PC-3 (cell line): ENCODE data around the gene TAF1. TPM values are rescaled to one million over a fixed set of nuclear protein-coding genes. Genes with fewer than 3 reads are reported as not detected.
"Not testable (repeated sequence)": the region's sequence is repeated elsewhere in the genome, so short reads cannot be mapped to it uniquely, and the experiment has no call there.

ENCODE experiments used
- ATAC-seq: fragments of 200-7000 bp; cut with Tn5 transposase; 2 replicates; pipeline ENCODE4 v1.9.1; 2020; ENCODE audit warnings: mild to moderate bottlenecking, moderate library complexity
- BruUV-seq: library from RNA; stranded (reverse); fragments of 400-500 nt; replicated peaks from 2 replicates; lab custom pipeline; 2021; lab: Mats Ljungman, UMichigan
- CTCF ChIA-PET: fragments of 300-600 bp; sonication (Branson Sonifier 250); formaldehyde crosslinking; loops from one replicate; lab custom pipeline; 2022; ENCODE audit warnings: antibody characterized with exemption; lab: Charles Lee
- POLR2A ChIA-PET: fragments of 300-600 bp; sonication (Branson Sonifier 250); formaldehyde crosslinking; loops from one replicate; lab custom pipeline; 2022; ENCODE audit warnings: antibody characterized with exemption; ENCODE audit not compliant: unreplicated experiment; lab: Charles Lee
- DNase-seq: peaks from one replicate; pipeline ENCODE4 v3.0.0-alpha.2; 2015
- H2AFZ ChIP-seq: fragments of 300-600 bp; sonication (generic); 2 replicates; pipeline ENCODE4 v1.6.0; 2016; ENCODE audit warnings: antibody characterized with exemption, low read length
- H3F3A ChIP-seq: fragments of 300-600 bp; sonication (generic); one replicate; pipeline ENCODE4 v1.6.0; 2017; ENCODE audit warnings: antibody characterized with exemption, low read length, control low read depth, mild to moderate bottlenecking; ENCODE audit not compliant: unreplicated experiment
- H3K27ac ChIP-seq: fragments of 300-600 bp; sonication (generic); 2 replicates; pipeline ENCODE4 v1.5.1; 2016; ENCODE audit warnings: mild to moderate bottlenecking, low read length
- H3K27me3 ChIP-seq: fragments of 300-600 bp; sonication (generic); 2 replicates; pipeline ENCODE4 v1.6.1; 2016; ENCODE audit warnings: low read length, mixed read lengths
- H3K36me3 ChIP-seq: fragments of 300-600 bp; sonication (generic); 2 replicates; pipeline ENCODE4 v1.6.1; 2016; ENCODE audit warnings: low read depth, mixed run types, low read length, mixed read lengths
- H3K4me1 ChIP-seq: fragments of 300-600 bp; sonication (generic); 2 replicates; pipeline ENCODE4 v1.5.1; 2016; ENCODE audit warnings: low read length; ENCODE audit not compliant: insufficient read depth
- H3K4me2 ChIP-seq: fragments of 300-600 bp; sonication (generic); 2 replicates; pipeline ENCODE4 v1.6.0; 2016; ENCODE audit warnings: low read length
- H3K4me3 ChIP-seq: fragments of 300-600 bp; sonication (generic); 2 replicates; pipeline ENCODE4 v1.5.1; 2016; ENCODE audit warnings: mild to moderate bottlenecking, low read length, mixed read lengths
- H3K79me2 ChIP-seq: fragments of 300-600 bp; sonication (generic); 2 replicates; pipeline ENCODE4 v1.6.1; 2017; ENCODE audit warnings: low read length, mixed read lengths
- H3K9ac ChIP-seq: fragments of 300-600 bp; sonication (generic); 2 replicates; pipeline ENCODE4 v1.6.0; 2016; ENCODE audit warnings: mild to moderate bottlenecking, low read length
- H3K9me2 ChIP-seq: fragments of 300-600 bp; sonication (generic); replicated peaks from 2 replicates; pipeline ENCODE4 v1.6.1; 2016; ENCODE audit warnings: mixed run types, low read length, mixed read lengths
- H3K9me3 ChIP-seq: fragments of 300-600 bp; sonication (generic); 2 replicates; pipeline ENCODE4 v1.6.1; 2016; ENCODE audit warnings: low read length, mixed read lengths
- H4K20me1 ChIP-seq: fragments of 300-600 bp; sonication (generic); 2 replicates; pipeline ENCODE4 v1.6.1; 2016; ENCODE audit warnings: low read length, mixed read lengths
- EZH2 ChIP-seq: fragments of 300-600 bp; sonication (generic); IDR thresholded peaks from one replicate; pipeline ENCODE4 v1.6.1; 2017; ENCODE audit warnings: antibody characterized with exemption, mild to moderate bottlenecking, low read length; ENCODE audit not compliant: unreplicated experiment
- EZH2phosphoT487 ChIP-seq: fragments of 300-600 bp; sonication (generic); IDR thresholded peaks from 2 replicates; pipeline ENCODE4 v1.6.1; 2018; ENCODE audit warnings: mild to moderate bottlenecking, antibody characterized with exemption, low read length, borderline replicate concordance
- intact Hi-C: fragments of 100-400 bp; cut with micrococcal nuclease; formaldehyde crosslinking; loops from 2 replicates; pipeline ENCODE4 v1.9.0; 2023
- total RNA-seq: library from RNA; depleted of rRNA; stranded (reverse); fragments of >200 nt; gene quantifications from 2 replicates; pipeline ENCODE4 v1.2.3, GENCODE V29; 2014
- TF ChIP-seq, protein P1 (sequence below): fragments of 300-600 bp; sonication (generic); conservative IDR thresholded peaks from 2 replicates; pipeline ENCODE4 v1.5.1; 2017; ENCODE audit warnings: antibody characterized with exemption, low read depth, mild to moderate bottlenecking, low read length

TAF1 gene
- total RNA-seq, 1 experiment from 2014 or later: 36.8 TPM

DNA sequence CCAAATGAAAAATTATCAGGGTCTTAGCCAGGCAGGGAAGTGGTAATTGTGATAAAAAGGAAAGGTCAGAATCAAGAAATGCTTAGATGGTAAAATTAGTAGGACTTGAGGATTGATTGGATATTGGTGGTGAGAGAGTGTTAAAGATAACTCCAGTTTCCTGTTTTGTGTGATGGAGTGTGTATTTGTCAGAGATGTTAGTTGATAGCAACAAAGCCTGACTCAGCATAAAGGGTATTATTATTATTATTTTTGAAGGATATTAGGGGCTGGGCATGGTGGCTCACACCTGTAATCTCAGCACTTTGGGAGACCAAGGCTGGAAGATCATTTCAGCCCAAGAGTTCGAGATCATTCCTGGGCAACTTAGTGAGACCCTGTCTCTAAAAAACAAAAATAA lies 143.1 kb downstream of the TAF1 start:
- no peaks in the 10 kb centered on the region for H3K9me2 ChIP-seq
- H3K4me3 ChIP-seq: no peak overlapping the region
- H3K27ac ChIP-seq: no peak overlapping the region
- H3K9ac ChIP-seq: no peak overlapping the region
- H3K27me3 ChIP-seq: no peaks in the 10 kb centered on the region
- ChIA-PET CTCF (no interaction called here), POLR2A (no interaction called here)
- H2AFZ ChIP-seq: no peak overlapping the region
- ATAC-seq (no peak), DNase-seq (no peak)
- H3K79me2 ChIP-seq: no peaks in the 10 kb centered on the region
- TF ChIP-seq EZH2phosphoT487 (no peak), EZH2 (no peak)
- TF ChIP-seq, protein P1, sequence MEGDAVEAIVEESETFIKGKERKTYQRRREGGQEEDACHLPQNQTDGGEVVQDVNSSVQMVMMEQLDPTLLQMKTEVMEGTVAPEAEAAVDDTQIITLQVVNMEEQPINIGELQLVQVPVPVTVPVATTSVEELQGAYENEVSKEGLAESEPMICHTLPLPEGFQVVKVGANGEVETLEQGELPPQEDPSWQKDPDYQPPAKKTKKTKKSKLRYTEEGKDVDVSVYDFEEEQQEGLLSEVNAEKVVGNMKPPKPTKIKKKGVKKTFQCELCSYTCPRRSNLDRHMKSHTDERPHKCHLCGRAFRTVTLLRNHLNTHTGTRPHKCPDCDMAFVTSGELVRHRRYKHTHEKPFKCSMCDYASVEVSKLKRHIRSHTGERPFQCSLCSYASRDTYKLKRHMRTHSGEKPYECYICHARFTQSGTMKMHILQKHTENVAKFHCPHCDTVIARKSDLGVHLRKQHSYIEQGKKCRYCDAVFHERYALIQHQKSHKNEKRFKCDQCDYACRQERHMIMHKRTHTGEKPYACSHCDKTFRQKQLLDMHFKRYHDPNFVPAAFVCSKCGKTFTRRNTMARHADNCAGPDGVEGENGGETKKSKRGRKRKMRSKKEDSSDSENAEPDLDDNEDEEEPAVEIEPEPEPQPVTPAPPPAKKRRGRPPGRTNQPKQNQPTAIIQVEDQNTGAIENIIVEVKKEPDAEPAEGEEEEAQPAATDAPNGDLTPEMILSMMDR: no peak
- no peak overlapping the region for H3K4me2 ChIP-seq
- no TSS peak for BruUV-seq
- H3K4me1 ChIP-seq: no peaks in the 10 kb centered on the region; the same call in 1 of the 2 replicates
- no peaks in the 10 kb centered on the region for H3K9me3 ChIP-seq
- H3F3A ChIP-seq: no peaks in the 10 kb centered on the region
- H3K36me3 ChIP-seq: no peaks in the 10 kb centered on the region
- intact Hi-C loops: no loop called here
- no peaks in the 10 kb centered on the region for H4K20me1 ChIP-seq

DNA sequence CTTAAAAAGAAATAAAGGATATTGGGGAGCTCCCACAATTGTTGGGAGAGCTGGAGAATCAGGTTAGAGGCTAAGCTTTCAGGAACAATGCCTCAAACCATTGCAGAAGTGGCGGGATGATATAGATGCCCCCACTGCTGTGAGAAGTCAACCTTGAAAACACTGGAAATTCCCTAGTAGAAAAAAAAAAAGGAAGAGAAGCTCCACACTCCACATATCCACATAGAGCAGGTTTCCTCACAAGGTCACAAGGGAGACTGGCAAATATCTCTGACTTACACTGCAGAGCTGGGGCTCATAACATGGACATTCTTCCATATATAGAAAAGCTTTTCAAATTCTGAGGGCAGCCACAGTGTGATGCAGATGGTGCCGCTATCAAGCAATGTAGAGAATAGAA lies 144.0 kb downstream of the TAF1 start:
- no peaks in the 10 kb centered on the region for H3K79me2 ChIP-seq
- no peak overlapping the region for H3K4me3 ChIP-seq
- ChIA-PET POLR2A (interaction anchor here (0.6 kb wide), 1 partner anchor 18 kb away, joined by 4 read pairs; no protein-coding TSS in a partner anchor), CTCF (no interaction called here)
- no peaks in the 10 kb centered on the region for H3K9me3 ChIP-seq
- no peaks in the 10 kb centered on the region for H3F3A ChIP-seq
- TF ChIP-seq EZH2phosphoT487 (no peak), EZH2 (no peak)
- TF ChIP-seq, protein P1: no peak
- DNase-seq (no peak), ATAC-seq (no peak)
- peaks cover 7% of the 10 kb centered on the region; the same call in 1 of the 2 replicates for H3K4me1 ChIP-seq
- BruUV-seq: no TSS peak
- H3K9me2 ChIP-seq: no peaks in the 10 kb centered on the region
- no peaks in the 10 kb centered on the region for H3K36me3 ChIP-seq
- H3K27ac ChIP-seq: no peak overlapping the region
- no peaks in the 10 kb centered on the region for H4K20me1 ChIP-seq
- H3K9ac ChIP-seq: no peak overlapping the region
- intact Hi-C loops: no loop called here
- no peak overlapping the region for H3K4me2 ChIP-seq
- no peaks in the 10 kb centered on the region for H3K27me3 ChIP-seq
- H2AFZ ChIP-seq: no peak overlapping the region

DNA sequence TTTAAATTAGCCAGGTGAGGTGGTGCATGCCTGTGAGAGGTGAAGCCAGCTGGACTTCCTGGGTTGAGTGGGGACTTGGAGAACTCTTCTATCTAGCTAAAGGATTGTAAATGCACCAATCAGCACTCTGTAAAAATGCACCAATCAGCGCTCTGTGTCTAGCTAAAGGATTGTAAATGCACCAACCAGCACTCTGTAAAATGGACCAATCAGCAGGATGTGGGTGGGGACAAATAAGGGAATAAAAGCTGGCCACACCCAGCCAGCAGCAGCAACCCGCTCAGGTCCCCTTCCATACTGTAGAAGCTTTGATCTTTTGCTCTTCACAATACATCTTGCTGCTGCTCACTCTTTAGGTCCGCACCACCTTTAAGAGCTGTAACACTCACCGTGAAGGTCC lies 147.6 kb downstream of the TAF1 start:
- ATAC-seq, POLR2A ChIA-PET, BruUV-seq: not testable (repeated sequence)

More for the DNA sequence above, 147.6 kb downstream of the TAF1 start:
- H2AFZ ChIP-seq, DNase-seq, H3K9me2 ChIP-seq, intact Hi-C loops, H3F3A ChIP-seq, H3K4me2 ChIP-seq, H3K9me3 ChIP-seq, H3K36me3 ChIP-seq, H3K79me2 ChIP-seq, H3K4me3 ChIP-seq, H4K20me1 ChIP-seq, H3K9ac ChIP-seq, CTCF ChIA-PET, H3K4me1 ChIP-seq, H3K27ac ChIP-seq, H3K27me3 ChIP-seq: not testable (repeated sequence)
